Caco-2 (cell line): Measurements from ENCODE around the gene CEP164. TPM values are rescaled to one million over a fixed set of nuclear protein-coding genes. Genes with fewer than 3 reads are reported as not detected.

ENCODE experiments used
- BruUV-seq: library from RNA; stranded (reverse); fragments of 400-500 nt; replicated peaks from 2 replicates; lab custom pipeline; 2021; lab: Mats Ljungman, UMichigan
- CTCF ChIA-PET: fragments of 300-600 bp; sonication (Branson Sonifier 250); formaldehyde crosslinking; loops from one replicate; lab custom pipeline; 2022; ENCODE audit warnings: antibody characterized with exemption; lab: Charles Lee
- POLR2A ChIA-PET: fragments of 300-600 bp; sonication (Branson Sonifier 250); formaldehyde crosslinking; loops from one replicate; lab custom pipeline; 2022; ENCODE audit warnings: antibody characterized with exemption; lab: Charles Lee
- DNase-seq, 2 experiments: peaks; one replicate each; pipeline versions ENCODE4 v3.0.0 to v3.0.0-alpha.2; 2020 to 2022
- H3K27me3 ChIP-seq: replicated peaks from 2 replicates; pipeline ENCODE4 v1.6.0; 2011; ENCODE audit warnings: low read length; ENCODE audit not compliant: control insufficient read depth, insufficient read depth
- H3K36me3 ChIP-seq: 2 replicates; pipeline ENCODE4 v1.5.1; 2011; ENCODE audit warnings: low read length; ENCODE audit not compliant: control insufficient read depth, insufficient read depth
- H3K4me1 ChIP-seq: fragments of 250-450 bp; sonication (Bioruptor Pico); 2 replicates; pipeline ENCODE4 v1.5.1; 2020; ENCODE audit warnings: mild to moderate bottlenecking
- H3K4me3 ChIP-seq: 2 replicates; pipeline ENCODE4 v1.5.1; 2011; ENCODE audit warnings: low read depth, mild to moderate bottlenecking, control low read depth, low read length
- H3K9me3 ChIP-seq: fragments of 250-450 bp; sonication (Bioruptor Pico); 2 replicates; pipeline ENCODE4 v1.5.1; 2020; ENCODE audit warnings: mild to moderate bottlenecking, moderate library complexity
- H3K27ac Mint-ChIP-seq: one replicate; pipeline ENCODE4 v1.8.0; 2022; ENCODE audit warnings: mixed read lengths; ENCODE audit not compliant: unreplicated experiment
- H3K27me3 Mint-ChIP-seq: one replicate; pipeline ENCODE4 v1.8.0; 2022; ENCODE audit warnings: mixed read lengths; ENCODE audit not compliant: insufficient read depth, unreplicated experiment
- H3K36me3 Mint-ChIP-seq: one replicate; pipeline ENCODE4 v1.8.0; 2022; ENCODE audit warnings: mild to moderate bottlenecking, mixed read lengths; ENCODE audit not compliant: insufficient read depth, unreplicated experiment
- H3K4me1 Mint-ChIP-seq: one replicate; pipeline ENCODE4 v1.8.0; 2022; ENCODE audit warnings: low read depth, mixed read lengths; ENCODE audit not compliant: unreplicated experiment
- H3K4me3 Mint-ChIP-seq: one replicate; pipeline ENCODE4 v1.8.0; 2022; ENCODE audit warnings: mild to moderate bottlenecking, moderate library complexity, mixed read lengths; ENCODE audit not compliant: unreplicated experiment
- H3K9me3 Mint-ChIP-seq: one replicate; pipeline ENCODE4 v1.8.0; 2022; ENCODE audit warnings: mixed read lengths; ENCODE audit not compliant: unreplicated experiment
- intact Hi-C: fragments of 100-400 bp; cut with micrococcal nuclease; formaldehyde crosslinking; loops from one replicate; pipeline ENCODE4 v1.10.0; 2022; ENCODE audit not compliant: unreplicated experiment
- total RNA-seq: library from RNA; stranded (reverse); gene quantifications from 2 replicates; pipeline ENCODE4 v1.2.3, GENCODE V29; 2022
- TF ChIP-seq, protein P1 (sequence below), 2 experiments: fragments of 200-600 bp in 1 of 2; IDR thresholded peaks; 1 replicate in 1 of 2; 2 replicates in 1 of 2; pipeline versions ENCODE4 v1.5.1 to v1.8.0; 2011 to 2022; ENCODE audit warnings: antibody characterized with exemption in 1 of 2, control low read depth in 1 of 2, inconsistent platforms in 1 of 2, low read depth in 1 of 2, low read length in 1 of 2, mild to moderate bottlenecking in 1 of 2, moderate library complexity in 1 of 2; ENCODE audit not compliant: insufficient read depth in 1 of 2, severe bottlenecking in 1 of 2, unreplicated experiment in 1 of 2

Gene CEP164
- total RNA-seq, 1 experiment from 2014 or later = 48.9 TPM

DNA sequence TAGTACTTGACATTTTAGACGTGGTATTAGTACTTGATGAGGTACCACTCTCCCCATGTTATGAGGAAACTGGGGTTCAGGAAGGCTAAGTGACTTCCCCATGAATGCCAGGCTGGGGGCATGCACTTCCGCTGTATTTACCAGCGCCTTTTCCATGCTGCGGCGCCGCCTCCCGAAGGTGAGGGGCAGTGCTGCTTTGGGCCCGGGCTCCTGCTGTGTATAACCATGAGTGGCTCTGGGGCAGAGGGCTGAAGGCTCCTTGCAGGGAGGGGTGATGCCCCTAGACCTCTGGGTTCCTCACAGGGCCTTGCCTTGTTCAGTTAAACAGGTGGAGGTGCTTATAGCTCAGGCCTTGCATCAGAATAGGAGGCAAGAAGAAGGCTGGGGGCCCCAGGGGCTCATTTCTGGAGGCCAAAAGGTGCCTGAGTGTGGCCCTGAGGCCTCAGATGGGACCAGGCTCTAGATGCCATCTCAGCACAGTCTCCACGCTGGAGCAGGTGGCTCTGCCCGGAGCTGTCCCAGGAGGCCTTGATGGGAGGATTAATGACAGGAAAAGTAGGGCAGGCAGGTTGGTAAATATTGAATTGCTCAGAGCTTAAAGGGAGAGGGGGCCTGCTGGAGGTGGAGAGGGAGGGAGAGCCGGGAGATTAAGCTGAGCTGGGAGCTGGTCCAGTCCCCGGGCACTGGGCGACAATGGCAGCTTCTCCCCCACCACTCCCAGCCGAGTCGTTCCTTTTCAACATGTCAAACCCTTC is 129.6 kb downstream of the CEP164 start:
- peaks cover 14% of the 10 kb centered on the region for H3K9me3 Mint-ChIP-seq
- H3K27me3 Mint-ChIP-seq = peaks cover 19% of the 10 kb centered on the region
- intact Hi-C loops = no loop called here
- H3K4me3 Mint-ChIP-seq = no peak overlapping the region
- H3K36me3 Mint-ChIP-seq = no peaks in the 10 kb centered on the region
- H3K9me3 ChIP-seq = peaks cover 10% of the 10 kb centered on the region; the same call in 1 of the 2 replicates
- ChIA-PET CTCF (interaction anchor here (0.8 to 1.2 kb wide), 2 partner anchors 9 to 31 kb away, joined by 3 read pairs; no protein-coding TSS in a partner anchor), POLR2A (interaction anchor here (0.5 kb wide), 1 partner anchor 10 kb away, joined by 3 read pairs; no protein-coding TSS in a partner anchor)
- no peaks in the 10 kb centered on the region for H3K36me3 ChIP-seq
- TF ChIP-seq, protein P1, sequence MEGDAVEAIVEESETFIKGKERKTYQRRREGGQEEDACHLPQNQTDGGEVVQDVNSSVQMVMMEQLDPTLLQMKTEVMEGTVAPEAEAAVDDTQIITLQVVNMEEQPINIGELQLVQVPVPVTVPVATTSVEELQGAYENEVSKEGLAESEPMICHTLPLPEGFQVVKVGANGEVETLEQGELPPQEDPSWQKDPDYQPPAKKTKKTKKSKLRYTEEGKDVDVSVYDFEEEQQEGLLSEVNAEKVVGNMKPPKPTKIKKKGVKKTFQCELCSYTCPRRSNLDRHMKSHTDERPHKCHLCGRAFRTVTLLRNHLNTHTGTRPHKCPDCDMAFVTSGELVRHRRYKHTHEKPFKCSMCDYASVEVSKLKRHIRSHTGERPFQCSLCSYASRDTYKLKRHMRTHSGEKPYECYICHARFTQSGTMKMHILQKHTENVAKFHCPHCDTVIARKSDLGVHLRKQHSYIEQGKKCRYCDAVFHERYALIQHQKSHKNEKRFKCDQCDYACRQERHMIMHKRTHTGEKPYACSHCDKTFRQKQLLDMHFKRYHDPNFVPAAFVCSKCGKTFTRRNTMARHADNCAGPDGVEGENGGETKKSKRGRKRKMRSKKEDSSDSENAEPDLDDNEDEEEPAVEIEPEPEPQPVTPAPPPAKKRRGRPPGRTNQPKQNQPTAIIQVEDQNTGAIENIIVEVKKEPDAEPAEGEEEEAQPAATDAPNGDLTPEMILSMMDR (IDR thresholded peaks at IDR 0.05; ENCODE audit: insufficient read depth in 1 of 2, low read depth in 1 of 2, low read length in 1 of 2, severe bottlenecking in 1 of 2, unreplicated experiment in 1 of 2) = no peak
- no peak overlapping the region for H3K27ac Mint-ChIP-seq
- H3K4me1 Mint-ChIP-seq = no peaks in the 10 kb centered on the region
- DNase-seq = no peak
- H3K4me1 ChIP-seq = no peaks in the 10 kb centered on the region
- BruUV-seq = no TSS peak
- H3K27me3 ChIP-seq = 0 out of 2 replicates have a peak, but pooled peaks cover 1% of the 10 kb centered on the region
- H3K4me3 ChIP-seq = no peak overlapping the region

- peak in 1 of 2 experiments; percentile 25 for DNase-seq
- H3K9me3 ChIP-seq = peaks cover 10% of the 10 kb centered on the region; the same call in 1 of the 2 replicates
- H3K4me1 ChIP-seq = no peaks in the 10 kb centered on the region
- CTCF ChIA-PET = interaction anchor here (0.8 to 1.2 kb wide), 2 partner anchors 10 to 31 kb away, joined by 3 read pairs; no protein-coding TSS in a partner anchor
- peaks cover 14% of the 10 kb centered on the region for H3K9me3 Mint-ChIP-seq
- 0 out of 2 replicates have a peak, but pooled peaks cover 1% of the 10 kb centered on the region for H3K27me3 ChIP-seq
- POLR2A ChIA-PET = no interaction called here
- BruUV-seq = no TSS peak
- no peak overlapping the region for H3K27ac Mint-ChIP-seq
- TF ChIP-seq, protein P1 (IDR thresholded peaks at IDR 0.05; ENCODE audit: insufficient read depth in 1 of 2, low read depth in 1 of 2, low read length in 1 of 2, severe bottlenecking in 1 of 2, unreplicated experiment in 1 of 2) = no peak
- no peak overlapping the region for H3K4me3 ChIP-seq
- H3K4me1 Mint-ChIP-seq = no peaks in the 10 kb centered on the region
- H3K36me3 ChIP-seq = no peaks in the 10 kb centered on the region
- H3K36me3 Mint-ChIP-seq = no peaks in the 10 kb centered on the region
- peaks cover 17% of the 10 kb centered on the region for H3K27me3 Mint-ChIP-seq
- no peak overlapping the region for H3K4me3 Mint-ChIP-seq
- intact Hi-C loops = no loop called here
Observed at GRCh38 chr11:117457835-117458234, 130.2 kb downstream of the CEP164 start.

- Histone ChIP-seq H3K27me3 (0 out of 2 replicates have a peak, but pooled peaks cover 1% of the 10 kb centered on the region), H3K4me3 (no peak overlapping the region), H3K9me3 (peaks cover 6% of the 10 kb centered on the region; the same call in 1 of the 2 replicates), H3K4me1 (no peaks in the 10 kb centered on the region), H3K36me3 (no peaks in the 10 kb centered on the region)
- ChIA-PET POLR2A (no interaction called here), CTCF (interaction anchor here (1.0 kb wide), 1 partner anchor 32 kb away, joined by 3 read pairs; no protein-coding TSS in a partner anchor)
- Mint-ChIP-seq H3K36me3 (no peaks in the 10 kb centered on the region), H3K4me1 (no peaks in the 10 kb centered on the region), H3K27ac (no peak overlapping the region), H3K27me3 (peaks cover 14% of the 10 kb centered on the region), H3K4me3 (no peak overlapping the region), H3K9me3 (peaks cover 14% of the 10 kb centered on the region)
- intact Hi-C loops = no loop called here
- no TSS peak for BruUV-seq
- peak in 1 of 2 experiments; percentile 36 for DNase-seq
- TF ChIP-seq, protein P1 (IDR thresholded peaks at IDR 0.05; ENCODE audit: insufficient read depth in 1 of 2, low read depth in 1 of 2, low read length in 1 of 2, severe bottlenecking in 1 of 2, unreplicated experiment in 1 of 2) = no peak
Observed at GRCh38 chr11:117458275-117459122, 130.8 kb downstream of the CEP164 start.
